Neural cell (in vitro differentiated cells): ENCODE results near the gene LYPD3. TPM values are rescaled to one million over a fixed set of nuclear protein-coding genes. Genes with fewer than 3 reads are reported as not detected.

Source experiments
- H2AFZ ChIP-seq: fragments of 200-600, 300-800 bp; sonication (generic), shearing (Covaris generic); 2 replicates; pipeline ENCODE4 v1.6.0; 2014; ENCODE audit warnings: low read depth, mild to moderate bottlenecking, antibody characterized with exemption, low read length, moderate library complexity
- H3F3A ChIP-seq: fragments of 200-600 bp; shearing (Covaris generic); 2 replicates; pipeline ENCODE4 v1.6.1; 2016; ENCODE audit warnings: mild to moderate bottlenecking, moderate library complexity, mixed read lengths, antibody characterized with exemption, low read length; ENCODE audit not compliant: insufficient read depth, poor library complexity, severe bottlenecking
- H3K27ac ChIP-seq: fragments of 200-600, 300-800 bp; sonication (generic), shearing (Covaris generic); 2 replicates; pipeline ENCODE4 v1.5.1; 2014; ENCODE audit warnings: mild to moderate bottlenecking, low read length, moderate library complexity
- H3K27me3 ChIP-seq: fragments of 300-800, 200-600 bp; sonication (generic), shearing (Covaris generic); 2 replicates; pipeline ENCODE4 v1.6.0; 2014; ENCODE audit warnings: mild to moderate bottlenecking, low read depth, low read length, moderate library complexity; ENCODE audit not compliant: insufficient read depth
- H3K36me3 ChIP-seq: fragments of 300-800, 200-600 bp; sonication (generic), shearing (Covaris generic); 2 replicates; pipeline ENCODE4 v1.5.1; 2014; ENCODE audit warnings: mild to moderate bottlenecking, antibody characterized with exemption, low read length, moderate library complexity; ENCODE audit not compliant: insufficient read depth
- H3K4me2 ChIP-seq: fragments of 300-800, 200-600 bp; sonication (generic), shearing (Covaris generic); 2 replicates; pipeline ENCODE4 v1.6.0; 2014; ENCODE audit warnings: mild to moderate bottlenecking, low read length
- H3K4me3 ChIP-seq: fragments of 300-800, 200-600 bp; sonication (generic), shearing (Covaris generic); 2 replicates; pipeline ENCODE4 v1.5.1; 2014; ENCODE audit warnings: mild to moderate bottlenecking, low read length, moderate library complexity
- H3K79me2 ChIP-seq: fragments of 200-600 bp; shearing (Covaris generic); replicated peaks from 2 replicates; pipeline ENCODE4 v1.6.0; 2014; ENCODE audit warnings: mild to moderate bottlenecking, low read length, moderate library complexity; ENCODE audit not compliant: insufficient read depth
- H3K9ac ChIP-seq: fragments of 300-800, 200-600 bp; sonication (generic), shearing (Covaris generic); 2 replicates; pipeline ENCODE4 v1.6.1; 2016; ENCODE audit warnings: mild to moderate bottlenecking, low read length, mixed read lengths
- H3K9me2 ChIP-seq: fragments of 200-600 bp; shearing (Covaris generic); 2 replicates; pipeline ENCODE4 v1.6.1; 2016; ENCODE audit warnings: mild to moderate bottlenecking, low read length, mixed read lengths; ENCODE audit not compliant: insufficient read depth
- H3K9me3 ChIP-seq: fragments of 200-600, 300-800 bp; sonication (generic), shearing (Covaris generic); 2 replicates; pipeline ENCODE4 v1.6.1; 2016; ENCODE audit warnings: mild to moderate bottlenecking, mixed run types, low read length, moderate library complexity, mixed read lengths
- H4K20me1 ChIP-seq: fragments of 200-600 bp; shearing (Covaris generic); 2 replicates; pipeline ENCODE4 v1.6.1; 2016; ENCODE audit warnings: mild to moderate bottlenecking, mixed run types; ENCODE audit not compliant: insufficient read depth
- CTCF ChIP-seq: fragments of 450-650 bp; IDR thresholded peaks from 2 replicates; pipeline ENCODE4 v1.5.1; 2014; ENCODE audit warnings: antibody characterized with exemption, mild to moderate bottlenecking, moderate library complexity; ENCODE audit not compliant: poor library complexity, severe bottlenecking
- EP300 ChIP-seq: fragments of 450-650 bp; conservative IDR thresholded peaks from 2 replicates; pipeline ENCODE4 v1.6.1; 2014; ENCODE audit warnings: antibody characterized with exemption, mild to moderate bottlenecking, moderate library complexity; ENCODE audit not compliant: poor library complexity, severe bottlenecking
- EZH2 ChIP-seq: fragments of 200-600, 300-800 bp; shearing (Covaris generic), sonication (generic); IDR thresholded peaks from 2 replicates; pipeline ENCODE4 v1.6.1; 2014; ENCODE audit warnings: antibody characterized with exemption, low read length, borderline replicate concordance, mild to moderate bottlenecking; ENCODE audit not compliant: insufficient read depth, poor library complexity, severe bottlenecking
- MXI1 ChIP-seq: fragments of 450-650 bp; conservative IDR thresholded peaks from 2 replicates; pipeline ENCODE4 v1.6.1; 2014; ENCODE audit warnings: antibody characterized with exemption, mild to moderate bottlenecking; ENCODE audit not compliant: poor library complexity, severe bottlenecking
- RAD21 ChIP-seq: fragments of 450-650 bp; conservative IDR thresholded peaks from 2 replicates; pipeline ENCODE4 v1.6.1; 2014; ENCODE audit warnings: antibody characterized with exemption, mild to moderate bottlenecking, moderate library complexity
- REST ChIP-seq: IDR thresholded peaks from 2 replicates; pipeline ENCODE4 v1.6.1; 2012; ENCODE audit warnings: borderline replicate concordance
- SMC3 ChIP-seq: fragments of 450-650 bp; conservative IDR thresholded peaks from 2 replicates; pipeline ENCODE4 v1.6.1; 2014; ENCODE audit warnings: antibody characterized with exemption, mild to moderate bottlenecking, moderate library complexity; ENCODE audit not compliant: poor library complexity
- TAF1 ChIP-seq: IDR thresholded peaks from 2 replicates; pipeline ENCODE4 v1.6.1; 2012; ENCODE audit warnings: low read depth
- polyA plus RNA-seq: library from polyadenylated mRNA; depleted of rRNA; stranded (reverse); fragments of >200 nt; gene quantifications from 2 replicates; pipeline ENCODE4 v1.2.3, GENCODE V29; 2014

The LYPD3 gene
- polyA plus RNA-seq, 1 donor from 2014 or later, result not detected

- no peaks in the 10 kb centered on the region for H3F3A ChIP-seq
- no peak overlapping the region for H3K4me3 ChIP-seq
- no peak overlapping the region for H2AFZ ChIP-seq
- H3K27ac ChIP-seq, result no peak overlapping the region
- H3K9me3 ChIP-seq, result no peaks in the 10 kb centered on the region
- no peak overlapping the region for H3K9ac ChIP-seq
- no peaks in the 10 kb centered on the region for H3K79me2 ChIP-seq
- H3K9me2 ChIP-seq, result no peaks in the 10 kb centered on the region
- peaks cover 5% of the 10 kb centered on the region for H3K27me3 ChIP-seq
- TF ChIP-seq EP300, result no peak
- no peak for TF ChIP-seq REST
- no peak for TF ChIP-seq CTCF
- no peak for TF ChIP-seq EZH2
- no peak for TF ChIP-seq TAF1
- TF ChIP-seq MXI1, result no peak
- TF ChIP-seq SMC3, result no peak
- H4K20me1 ChIP-seq, result no peaks in the 10 kb centered on the region
- no peaks in the 10 kb centered on the region for H3K36me3 ChIP-seq
- H3K4me2 ChIP-seq, result no peak overlapping the region
Measured at GRCh38 chr19:43506629-43507028, 41.2 kb upstream of the LYPD3 start.

- no peaks in the 10 kb centered on the region for H3K9me2 ChIP-seq
- no peaks in the 10 kb centered on the region for H3F3A ChIP-seq
- H3K4me3 ChIP-seq, result no peak overlapping the region
- TF ChIP-seq CTCF (no peak), EZH2 (no peak), SMC3 (no peak), TAF1 (no peak), RAD21 (no peak), MXI1 (no peak)
- H3K79me2 ChIP-seq, result no peaks in the 10 kb centered on the region
- H3K27me3 ChIP-seq, result peaks cover 5% of the 10 kb centered on the region
- no peaks in the 10 kb centered on the region for H4K20me1 ChIP-seq
- H3K4me2 ChIP-seq, result no peak overlapping the region
- H3K9ac ChIP-seq, result no peak overlapping the region
- no peak overlapping the region for H2AFZ ChIP-seq
- H3K27ac ChIP-seq, result no peak overlapping the region
- no peaks in the 10 kb centered on the region for H3K9me3 ChIP-seq
- no peaks in the 10 kb centered on the region for H3K36me3 ChIP-seq
Measured at GRCh38 chr19:43505941-43506340, 40.5 kb upstream of the LYPD3 start.
